Ovary (tissue), 3 donors: ENCODE results near the gene HCRTR1.

ENCODE experiments used
- CTCF ChIP-seq, 3 donors: fragments of 450-650 bp in 2 of 3; fragments of 200-600 bp in 1 of 3; IDR thresholded peaks; one replicate each; pipeline versions ENCODE4 v1.5.1 to v1.8.0; 2016 to 2022; ENCODE audit warnings: antibody characterized with exemption in 3 of 3, mild to moderate bottlenecking in 1 of 3
- POLR2A ChIP-seq: fragments of 450-650 bp; IDR thresholded peaks from one replicate; pipeline ENCODE4 v1.6.1; 2017; ENCODE audit warnings: antibody characterized with exemption, mild to moderate bottlenecking, moderate library complexity
- donor health status: DM: no; HTN: no; CAD: no.

- TF ChIP-seq CTCF (IDR thresholded peaks at IDR 0.05) (peak; percentile 70 to 86 (median 78)), POLR2A (no peak)
These were observed 23.5 kb upstream of the HCRTR1 start for GRCh38 chr1:31593770-31594632.
